DMS53 treated with DMSO at 0.1 percent for 48 hours (cell line): ENCODE results near the gene DIPK1B.
A peak's percentile ranks its signal among the peaks of the same experiment; 100 is the strongest.
"Not testable (repeated sequence)": the region's sequence is repeated elsewhere in the genome, so short reads cannot be mapped to it uniquely, and the experiment has no call there.

ENCODE experiments used
- DNase-seq: peaks from one replicate; lab custom pipeline; 2025; ENCODE audit not compliant: unreplicated experiment; lab: John Stamatoyannopoulos, UW

The DIPK1B gene

DNA sequence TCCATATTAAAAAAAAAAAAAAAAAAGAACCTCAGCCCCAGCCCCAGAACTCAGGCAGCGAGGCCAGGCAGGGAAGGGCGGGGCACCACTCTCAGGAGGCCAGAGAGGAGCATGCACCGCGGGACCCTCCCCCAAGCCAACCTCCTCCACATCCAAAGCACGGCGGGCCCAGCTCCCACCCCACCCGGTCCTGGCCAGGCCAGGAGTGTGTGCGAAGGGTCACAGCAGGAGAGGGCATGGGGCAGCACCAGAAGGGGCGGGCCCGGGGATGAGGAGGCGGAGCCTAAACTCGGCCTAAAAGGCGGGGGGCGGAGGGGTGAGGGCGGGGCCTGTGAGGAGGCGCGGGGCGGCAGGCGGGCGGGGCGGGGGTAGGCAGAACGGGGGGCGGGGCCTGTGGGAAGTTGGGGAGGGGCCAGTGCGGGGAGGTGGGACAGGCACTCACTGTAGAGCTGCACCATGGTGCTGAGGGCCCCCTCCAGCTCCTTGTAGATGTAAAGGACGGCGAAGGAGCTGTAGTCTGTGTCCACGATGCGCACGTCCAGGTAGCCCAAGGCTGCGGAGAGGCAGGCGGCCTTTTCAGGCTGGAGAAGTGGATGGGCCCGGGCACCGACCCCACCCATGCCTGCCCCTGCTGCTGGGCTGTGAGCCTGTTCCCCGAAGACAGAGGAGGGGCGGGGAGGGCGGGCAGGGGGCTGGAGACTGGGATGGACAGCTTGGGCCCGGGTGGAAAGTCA lies 50.7 kb downstream of the DIPK1B start:
- peak; percentile 31 for DNase-seq

DNA sequence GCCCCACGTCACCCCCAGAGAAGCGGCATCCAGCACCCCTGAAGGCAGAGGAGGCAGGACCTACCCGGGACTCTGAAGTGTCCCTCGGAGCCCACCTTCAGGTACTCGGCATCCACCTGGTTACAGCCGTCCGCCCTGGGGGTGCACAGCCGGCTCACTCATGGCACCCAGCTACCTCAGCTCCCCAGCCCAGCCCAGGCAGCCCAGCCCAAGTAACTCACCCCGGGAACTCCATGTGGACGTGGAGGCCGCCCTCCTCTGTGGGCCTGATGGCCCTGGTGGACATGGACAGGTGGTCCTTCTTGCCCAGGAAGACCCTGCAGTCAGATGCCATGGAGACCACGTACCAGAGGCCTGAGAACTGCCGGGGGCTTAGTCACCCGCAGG lies 51.3 kb downstream of the DIPK1B start:
- DNase-seq, result no peak

- DNase-seq, result no peak
Observed at GRCh38 chr9:136764301-136764891, 52.0 kb downstream of the DIPK1B start, which contains the start of gene LCN15. Gene LCN15 (minus strand): TSS chr9:136764518. CDS start chr9:136764488, 30 bp downstream.

GRCh38 chr9:136765041-136765440 lies 52.7 kb downstream of the DIPK1B start:
- DNase-seq, result no peak

GRCh38 chr9:136765745-136766409 lies 53.5 kb downstream of the DIPK1B start:
- not testable (repeated sequence) for DNase-seq

DNA sequence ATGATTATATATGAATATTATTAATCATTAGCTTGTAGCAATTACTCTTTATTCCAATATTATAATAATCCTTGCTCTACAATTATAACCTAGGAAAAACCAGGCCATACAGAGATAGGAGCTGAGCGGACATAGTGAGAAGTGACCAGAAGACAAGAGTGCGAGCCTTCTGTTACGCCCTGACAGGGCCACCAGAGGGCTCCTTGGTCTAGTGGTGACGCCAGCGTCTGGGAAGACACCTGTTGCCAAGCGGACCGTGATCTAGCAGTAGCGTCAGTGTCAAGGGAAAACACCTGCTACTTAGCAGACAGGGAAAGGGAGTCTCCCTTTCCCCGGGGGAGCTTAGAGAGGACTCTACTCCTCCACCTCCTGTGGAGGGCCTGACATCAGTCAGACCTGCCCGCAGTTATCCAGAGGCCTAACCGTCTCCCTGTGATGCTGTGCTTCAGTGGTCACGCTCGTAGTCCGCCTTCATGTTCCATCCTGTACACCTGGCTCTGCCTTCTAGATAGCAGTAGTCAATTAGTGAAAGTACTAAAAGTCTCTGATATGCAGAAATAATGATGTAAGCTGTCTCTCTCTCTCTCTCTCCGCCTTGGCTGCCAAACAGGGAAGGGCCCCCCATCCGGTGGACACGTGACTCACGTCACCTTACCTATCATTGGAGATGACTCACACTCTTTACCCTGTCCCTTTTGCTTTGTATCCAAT lies 54.2 kb downstream of the DIPK1B start:
- peak; percentile 70 for DNase-seq

DNA sequence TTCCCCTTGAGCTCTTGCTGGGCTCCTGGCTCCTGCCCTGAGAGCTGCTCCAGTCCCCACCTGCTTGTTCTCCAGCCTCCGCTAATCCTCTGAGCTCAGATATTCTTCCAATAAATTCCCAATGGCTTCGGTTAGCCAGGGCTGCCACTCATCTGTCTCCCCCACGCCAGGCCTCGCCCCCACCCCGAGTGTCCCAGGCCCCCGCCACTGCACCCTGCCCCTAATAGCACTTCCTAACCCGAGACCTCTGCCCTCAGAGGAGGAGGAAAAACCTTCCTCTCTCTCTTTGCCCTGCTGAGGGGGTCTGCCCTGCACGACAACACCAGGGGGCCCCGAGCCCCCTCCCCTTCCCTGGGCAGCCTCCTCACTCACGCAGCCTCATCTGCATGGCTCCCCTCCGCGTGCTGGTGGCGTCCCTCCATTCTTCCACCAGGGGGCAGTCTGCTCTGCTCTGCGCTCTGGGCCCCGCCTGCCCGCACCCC lies 57.4 kb downstream of the DIPK1B start:
- no peak for DNase-seq

DNA sequence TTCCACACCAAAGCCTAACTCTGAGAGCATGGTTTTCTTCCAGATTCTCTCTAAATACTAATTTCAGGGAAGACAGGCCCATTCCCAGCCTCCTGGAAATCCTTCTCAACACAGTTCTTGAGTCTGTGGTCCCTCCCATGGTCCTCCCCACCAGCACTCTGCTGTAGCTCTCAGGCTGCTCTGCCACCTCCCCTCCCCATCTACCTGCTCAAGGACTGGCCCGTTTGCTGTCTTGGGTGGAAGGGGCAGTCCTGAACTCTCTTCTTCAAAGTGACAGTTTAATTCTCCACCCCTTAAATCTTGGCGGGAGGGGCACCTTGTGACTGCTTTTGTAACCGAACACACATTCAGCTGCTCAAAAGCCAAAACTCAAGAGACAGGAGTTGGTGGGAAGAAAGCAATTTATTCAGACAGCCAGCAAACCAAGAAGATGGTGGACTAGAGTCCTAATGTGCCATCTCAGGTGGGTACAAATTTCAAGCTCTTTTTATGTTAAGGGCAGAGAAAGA lies 59.6 kb downstream of the DIPK1B start:
- DNase-seq, result no peak

DNA sequence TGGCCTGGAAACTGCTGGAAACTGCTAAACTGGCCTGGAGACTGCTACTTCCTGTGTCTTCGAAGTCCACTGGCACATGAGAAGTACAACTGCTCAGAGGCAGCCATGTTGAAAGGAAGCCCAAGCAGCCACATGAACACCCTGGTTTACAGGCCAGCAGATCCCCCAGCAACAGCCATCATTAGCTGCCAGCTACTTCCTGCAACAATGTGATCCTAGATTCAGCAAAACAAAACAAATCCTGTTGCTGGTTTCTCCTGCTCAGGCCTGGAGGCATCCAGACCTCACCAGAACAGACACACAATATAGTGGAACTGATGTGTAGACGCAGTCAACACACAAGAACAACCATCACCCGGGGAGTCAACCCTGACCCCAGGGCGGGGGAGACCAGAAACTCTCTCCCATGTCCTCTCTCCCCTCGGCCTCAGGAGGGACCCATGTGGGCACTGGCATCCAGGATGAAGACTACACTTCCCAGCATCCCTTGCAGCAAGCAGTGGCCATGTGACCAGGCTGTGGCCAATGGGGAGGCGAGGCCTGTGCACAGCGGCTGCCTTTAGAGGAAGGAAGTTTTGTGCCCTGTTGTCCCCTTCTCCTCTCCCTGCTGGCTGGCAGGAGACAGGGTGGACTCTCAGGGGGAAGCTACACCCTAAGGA lies 61.1 kb downstream of the DIPK1B start:
- no peak for DNase-seq
